HepG2 (cell line): ENCODE measurements around the gene FLAD1. TPM values are rescaled to one million over a fixed set of nuclear protein-coding genes. Genes with fewer than 3 reads are reported as not detected.

Experiments used
- ATAC-seq: fragments of 200-7000 bp; cut with Tn5 transposase; 3 replicates; pipeline ENCODE4 v1.9.1; 2020; ENCODE audit warnings: mild to moderate bottlenecking, moderate library complexity
- BruUV-seq: library from RNA; stranded (reverse); fragments of 400-500 nt; replicated peaks from 2 replicates; lab custom pipeline; 2021; lab: Mats Ljungman, UMichigan
- CTCF ChIA-PET: fragments of 300-600 bp; formaldehyde crosslinking; extraction: SDS; loops from one replicate; lab custom pipeline; 2021; ENCODE audit warnings: low total read pairs, inconsistent platforms, low intra/inter-chr PET ratio; lab: Yijun Ruan, JAX
- POLR2A ChIA-PET: fragments of 350-600 bp; sonication (Branson Sonifier 250); formaldehyde crosslinking; loops from one replicate; lab custom pipeline; 2020; ENCODE audit warnings: antibody characterized with exemption, inconsistent platforms; lab: Yijun Ruan, JAX
- DNase-seq: peaks from one replicate; pipeline ENCODE4 v3.0.0-alpha.2; 2015; ENCODE audit warnings: low spot score
- FAIRE-seq: peaks from 3 replicates; lab custom pipeline; 2011; peaks lifted over from hg19 to GRCh38; lab: Jason Lieb, UNC
- H2AFZ ChIP-seq: one replicate; pipeline ENCODE4 v1.6.1; 2011; ENCODE audit warnings: low read length, inconsistent platforms
- H3K27ac ChIP-seq: fragments of 300-600 bp; 3 replicates; pipeline ENCODE4 v1.8.0; 2011; ENCODE audit warnings: mixed run types, mild to moderate bottlenecking, mixed read lengths, low read length, inconsistent platforms; ENCODE audit not compliant: insufficient read depth; ENCODE audit errors: extremely low read length
- H3K27me3 ChIP-seq, 2 experiments: fragments of 200-600 bp in 1 of 2; 2 replicates in 1 of 2; 3 replicates in 1 of 2; pipeline versions ENCODE4 v1.6.0 to v1.8.0; 2011; ENCODE audit warnings: low read length in 2 of 2, mild to moderate bottlenecking in 2 of 2, moderate library complexity in 2 of 2, inconsistent platforms in 1 of 2; ENCODE audit not compliant: insufficient read depth in 2 of 2, control insufficient read depth in 1 of 2
- H3K36me3 ChIP-seq, 2 experiments: fragments of 200-600 bp in 1 of 2; replicated peaks in 1 of 2; 2 replicates in 1 of 2; 3 replicates in 1 of 2; pipeline versions ENCODE4 v1.5.1 to v1.8.0; 2011; ENCODE audit warnings: low read length in 2 of 2, inconsistent platforms in 1 of 2; ENCODE audit not compliant: insufficient read depth in 2 of 2, control insufficient read depth in 1 of 2
- H3K4me1 ChIP-seq: 2 replicates; pipeline ENCODE4 v1.5.1; 2012; ENCODE audit warnings: low read length, inconsistent platforms; ENCODE audit not compliant: insufficient read depth
- H3K4me2 ChIP-seq: 2 replicates; pipeline ENCODE4 v1.6.0; 2011; ENCODE audit warnings: low read depth, low read length, inconsistent platforms
- H3K4me3 ChIP-seq, 3 experiments: fragments of 200-600 bp in 1 of 3; sonication (generic), shearing (Covaris generic) in 1 of 3; replicated peaks in 1 of 3; 2 replicates each; pipeline ENCODE4 v1.5.1; 2011 to 2016; ENCODE audit warnings: low read length in 3 of 3, inconsistent platforms in 2 of 3, low read depth in 2 of 3, mild to moderate bottlenecking in 2 of 3, control low read depth in 1 of 3, mixed read lengths in 1 of 3; ENCODE audit not compliant: insufficient read depth in 1 of 3
- H3K79me2 ChIP-seq: one replicate; pipeline ENCODE4 v1.6.1; 2011; ENCODE audit warnings: low read length, inconsistent platforms; ENCODE audit not compliant: insufficient read depth
- H3K9ac ChIP-seq: 2 replicates; pipeline ENCODE4 v1.6.0; 2011; ENCODE audit warnings: mild to moderate bottlenecking, low read depth, low read length, inconsistent platforms; ENCODE audit not compliant: insufficient read depth
- H3K9me3 ChIP-seq: 2 replicates; pipeline ENCODE4 v1.5.1; 2012; ENCODE audit warnings: mild to moderate bottlenecking, low read length
- H4K20me1 ChIP-seq: 2 replicates; pipeline ENCODE4 v1.6.0; 2011; ENCODE audit warnings: inconsistent platforms, mild to moderate bottlenecking, low read length, moderate library complexity; ENCODE audit not compliant: insufficient read depth
- FOXP4 ChIP-seq: sonication (generic); formaldehyde crosslinking; IDR thresholded peaks from 2 replicates; pipeline ENCODE4 v1.4.0; 2020; ENCODE audit warnings: missing genetic modification reagents
- KIAA2018 ChIP-seq: sonication (generic); formaldehyde crosslinking; IDR thresholded peaks from 2 replicates; pipeline ENCODE4 v1.5.0; 2020; ENCODE audit warnings: mild to moderate bottlenecking, missing genetic modification reagents, borderline replicate concordance
- POGZ ChIP-seq: sonication (generic); formaldehyde crosslinking; IDR thresholded peaks from 2 replicates; pipeline ENCODE4 v1.4.0; 2020; ENCODE audit warnings: mild to moderate bottlenecking, missing genetic modification reagents
- RARA ChIP-seq: IDR thresholded peaks from 2 replicates; pipeline ENCODE4 v1.6.1; 2016; ENCODE audit warnings: missing genetic modification reagents, missing compliant biosample characterization
- TAF1 ChIP-seq: sonication (generic); formaldehyde crosslinking; IDR thresholded peaks from 2 replicates; pipeline ENCODE4 v1.4.0; 2020; ENCODE audit warnings: missing genetic modification reagents
- TFDP2 ChIP-seq: sonication (generic); formaldehyde crosslinking; IDR thresholded peaks from 2 replicates; pipeline ENCODE4 v1.4.0; 2020; ENCODE audit warnings: missing genetic modification reagents
- ZNF263 ChIP-seq: sonication (generic); formaldehyde crosslinking; IDR thresholded peaks from 2 replicates; pipeline ENCODE4 v1.4.0; 2020; ENCODE audit warnings: missing genetic modification reagents
- WGBS: methylation state at CpG from one replicate; pipeline ENCODE4 v1.1.6; 2017; ENCODE audit warnings: low lambda C conversion rate; 5-methylcytosine and 5-hydroxymethylcytosine counted together
- in situ Hi-C: cut with HindIII; loops from 2 replicates; pipeline ENCODE4 v1.10.0; 2017; ENCODE audit warnings: low pct_unique_long_range_greater_than_20kb; ENCODE audit not compliant: extremely low pct_ligation_motif_present
- intact Hi-C: fragments of 100-400 bp; cut with micrococcal nuclease; formaldehyde crosslinking; loops from one replicate; pipeline ENCODE4 v1.10.0; 2022; ENCODE audit not compliant: unreplicated experiment
- polyA plus RNA-seq, 8 experiments: library from polyadenylated mRNA; depleted of rRNA in 3 of 8; stranded (reverse) in 7 of 8; unstranded in 1 of 8; fragments of >200 nt; fragmentation: Illumina TruSeq in 4 of 8; extraction: Trizol in 4 of 8; gene quantifications; 2 replicates each; pipeline versions ENCODE4 v1.2.1 to v1.2.3, GENCODE V29; 2011 to 2016; ENCODE audit warnings: low read depth in 4 of 8, missing spikeins in 1 of 8, mixed read lengths in 1 of 8; ENCODE audit not compliant: insufficient read depth in 1 of 8
- total RNA-seq, 5 experiments: library from RNA; depleted of rRNA; stranded (reverse); fragments of >200 nt; fragmentation: Illumina TruSeq; extraction: Trizol; gene quantifications; 2 replicates each; pipeline ENCODE4 v1.2.3, GENCODE V29; 2016; ENCODE audit warnings: low read depth in 1 of 5

Gene FLAD1
- total and polyA plus RNA-seq, 2 of the 13 experiments (the other 11 are each of a cell fraction or from before 2014, with no cell fraction given): 25.9 to 32.8 TPM

- H3K4me2 ChIP-seq: no peak overlapping the region
- no peaks in the 10 kb centered on the region for H3K79me2 ChIP-seq
- ATAC-seq (peak; percentile 6; the same call in 2 of the 3 replicates), FAIRE-seq (no peak), DNase-seq (no peak)
- H3K27me3 ChIP-seq: peaks cover 7 to 51% of the 10 kb centered on the region in 2 experiments
- intact Hi-C loops: no loop called here
- CTCF ChIA-PET: no interaction called here
- in situ Hi-C loops: no loop called here
- H3K9me3 ChIP-seq: no peaks in the 10 kb centered on the region
- WGBS: 49% methylated on average over 9 of the region's 11 CpGs
- H3K27ac ChIP-seq: no peak overlapping the region
- no peak overlapping the region for H3K4me3 ChIP-seq
- no TSS peak for BruUV-seq
- peak; percentile 86 for TF ChIP-seq ZNF263 (CRISPR knock-in tag)
- TF ChIP-seq RARA (CRISPR knock-in tag): no peak
- H3K9ac ChIP-seq: no peak overlapping the region
- POLR2A ChIA-PET: no interaction called here
- H2AFZ ChIP-seq: no peak overlapping the region
- H4K20me1 ChIP-seq: no peaks in the 10 kb centered on the region
- H3K36me3 ChIP-seq: no peaks in the 10 kb centered on the region
- peaks cover 36% of the 10 kb centered on the region for H3K4me1 ChIP-seq
Measured at GRCh38 chr1:155030899-155031298, 47.8 kb downstream of the FLAD1 start.

- peaks cover 28% of the 10 kb centered on the region for H3K4me1 ChIP-seq
- intact Hi-C loops: no loop called here
- POLR2A ChIA-PET: no interaction called here
- no peaks in the 10 kb centered on the region for H3K36me3 ChIP-seq
- peaks cover 7 to 61% of the 10 kb centered on the region in 2 experiments for H3K27me3 ChIP-seq
- H3K27ac ChIP-seq: no peak overlapping the region
- no peak overlapping the region for H3K4me2 ChIP-seq
- in situ Hi-C loops: no loop called here
- no peaks in the 10 kb centered on the region for H3K79me2 ChIP-seq
- FAIRE-seq: no peak
- H3K9ac ChIP-seq: no peak overlapping the region
- ATAC-seq: no peak
- no TSS peak for BruUV-seq
- no peaks in the 10 kb centered on the region for H3K9me3 ChIP-seq
- no peak for DNase-seq
- H4K20me1 ChIP-seq: no peaks in the 10 kb centered on the region
- WGBS: 53% methylated on average over 8 of the region's 12 CpGs
- H2AFZ ChIP-seq: no peak overlapping the region
- CTCF ChIA-PET: no interaction called here
- H3K4me3 ChIP-seq: no peak overlapping the region
- TF ChIP-seq TAF1 (CRISPR knock-in tag) (no peak), POGZ (no peak), KIAA2018 (no peak), FOXP4 (CRISPR knock-in tag) (no peak), TFDP2 (no peak)
Measured at GRCh38 chr1:155032886-155033285, 49.7 kb downstream of the FLAD1 start.
